Measurements from ENCODE around the gene UGT1A9. TPM values are rescaled to one million over a fixed set of nuclear protein-coding genes. Genes with fewer than 3 reads are reported as not detected.

The UGT1A9 gene
- total and polyA plus RNA-seq, 10 of the 15 experiments (the other 5 are each of a cell fraction or from before 2014, with no cell fraction given), result 0.07 TPM; not detected in 9

GRCh38 chr2:233813236-233814055, 141.7 kb downstream of the UGT1A9 start:
- ChIA-PET POLR2A (no interaction called here), RAD21 (ENCODE audit: unreplicated experiment) (no interaction called here), SMC1A (ENCODE audit: uncharacterized antibody, unreplicated experiment) (interaction anchor here (0.6 kb wide), 1 partner anchor 21 kb away, joined by 3 read pairs; no protein-coding TSS in a partner anchor), CTCF (interaction anchor here (1.3 kb wide), 1 partner anchor 44 kb away, joined by 3 read pairs; no protein-coding TSS in a partner anchor)
- Histone ChIP-seq H3K4me3 (no peak overlapping the region), H3K27ac (ENCODE audit: control insufficient read depth, insufficient read depth) (no peak overlapping the region), H3K9ac (ENCODE audit: control insufficient read depth, insufficient read depth, low read length) (no peak overlapping the region), H3K79me2 (ENCODE audit: control insufficient read depth, insufficient read depth, low read length) (no peaks in the 10 kb centered on the region), H3K9me3 (replicated peaks; ENCODE audit: control insufficient read depth, insufficient read depth, low read length) (no peaks in the 10 kb centered on the region), H3K27me3 (replicated peaks in 1 of 2; ENCODE audit: control insufficient read depth in 2 of 2, insufficient read depth in 2 of 2, low read length in 1 of 2) (no peaks in the 10 kb centered on the region; a peak in 1 of 4 replicates), H4K20me1 (ENCODE audit: control insufficient read depth, insufficient read depth) (no peaks in the 10 kb centered on the region), H3K4me2 (ENCODE audit: control insufficient read depth, insufficient read depth) (no peak overlapping the region), H3K36me3 (ENCODE audit: control insufficient read depth in 2 of 2, insufficient read depth in 2 of 2, low read length in 1 of 2) (no peaks in the 10 kb centered on the region), H2AFZ (ENCODE audit: control insufficient read depth, low read depth, low read length) (no peak overlapping the region), H3K4me1 (ENCODE audit: control insufficient read depth, insufficient read depth, low read length) (no peaks in the 10 kb centered on the region)
- no peak for ATAC-seq
- in situ Hi-C loops (cut with MboI), result no loop called here
- FAIRE-seq, result no peak
- no TSS peak for BruUV-seq (replicated peaks)
- WGBS (ENCODE audit: insufficient coverage, insufficient replicate concordance, low lambda C conversion rate, missing lambda C conversion rate), result 22% methylated on average over 3 of the region's 3 CpGs
- no peak for DNase-seq (ENCODE audit: low read depth, low spot score)
- intact Hi-C loops (cut with micrococcal nuclease; ENCODE audit: unreplicated experiment), result no loop called here
- no peak for TF ChIP-seq MEF2B (IDR thresholded peaks at IDR 0.05; ENCODE audit: partially characterized antibody, poor library complexity, severe bottlenecking)
- TF ChIP-seq BACH1 (IDR thresholded peaks at IDR 0.05; ENCODE audit: borderline replicate concordance), result no peak
- no peak for TF ChIP-seq RCOR1 (conservative IDR thresholded peaks at IDR 0.05; ENCODE audit: low read depth, low read length)
- no peak for TF ChIP-seq E4F1 (IDR thresholded peaks at IDR 0.05; ENCODE audit: borderline replicate concordance, partially characterized antibody)
- TF ChIP-seq BRCA1 (IDR thresholded peaks at IDR 0.05; ENCODE audit: low read depth, low read length), result no peak
- TF ChIP-seq JUNB (IDR thresholded peaks at IDR 0.05), result no peak
- TF ChIP-seq IRF4 (IDR thresholded peaks at IDR 0.05; ENCODE audit: low read depth, low read length), result no peak
- no peak for TF ChIP-seq ZNF384 (IDR thresholded peaks at IDR 0.05; ENCODE audit: borderline replicate concordance, low read depth, low read length)
- no peak for TF ChIP-seq CUX1 (IDR thresholded peaks at IDR 0.05; ENCODE audit: insufficient replicate concordance, low read depth, low read length)
- no peak for TF ChIP-seq HDGF (IDR thresholded peaks at IDR 0.05)
- no peak for TF ChIP-seq POLR2A (IDR thresholded peaks at IDR 0.05; ENCODE audit: low read depth, low read length)
- TF ChIP-seq HDAC2 (IDR thresholded peaks at IDR 0.05), result no peak
- no peak for TF ChIP-seq CEBPB (IDR thresholded peaks at IDR 0.05; ENCODE audit: borderline replicate concordance in 1 of 2, low read depth in 2 of 2, low read length in 2 of 2)
